ENCODE measurements around the gene CCDC152.

- TF ChIP-seq CTCF (IDR thresholded peaks at IDR 0.05) (no peak), POLR2AphosphoS5 (IDR thresholded peaks at IDR 0.05) (no peak), POLR2A (IDR thresholded peaks at IDR 0.05) (no peak), EP300 (IDR thresholded peaks at IDR 0.05) (no peak)
These were observed 45.0 kb downstream of the CCDC152 start for GRCh38 chr5:42801516-42802166.

All from suprapubic skin (tissue), 4 donors.